Skin of body (tissue), 2 donors: ENCODE results near the gene NFATC2. TPM values are rescaled to one million over a fixed set of nuclear protein-coding genes. Genes with fewer than 3 reads are reported as not detected.
"Not testable (repeated sequence)": the region's sequence is repeated elsewhere in the genome, so short reads cannot be mapped to it uniquely, and the experiment has no call there.

Experiments
- DNase-seq: peaks from one replicate; lab custom pipeline; 2025; lab: John Stamatoyannopoulos, UW
- total RNA-seq: library from RNA; depleted of rRNA; stranded (reverse); fragments of >200 nt; gene quantifications from one replicate; pipeline ENCODE4 v1.2.3, GENCODE V29; 2014

NFATC2 gene
- total RNA-seq, 1 donor from 2014 or later: 6.0 TPM

DNA sequence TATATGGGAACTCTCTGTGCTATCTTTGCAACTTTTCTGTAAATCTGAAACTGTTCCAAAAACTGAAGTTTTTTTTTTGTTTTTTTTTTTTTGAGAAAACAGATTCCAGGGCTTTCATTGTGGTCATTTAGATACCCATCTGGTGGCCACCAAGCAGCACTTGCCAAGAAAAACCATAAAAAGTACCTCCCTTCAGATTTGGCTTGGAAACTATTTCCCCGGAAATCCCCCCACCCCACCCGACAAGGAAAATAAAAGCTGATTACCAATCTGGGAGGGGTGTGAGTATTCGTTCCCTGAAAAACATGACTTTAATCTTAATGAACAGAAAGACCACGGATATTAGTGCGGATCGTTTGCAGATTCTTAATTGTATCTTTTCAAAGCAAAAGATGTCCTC, 1.9 kb downstream of the NFATC2 start:
- DNase-seq: no peak

DNA sequence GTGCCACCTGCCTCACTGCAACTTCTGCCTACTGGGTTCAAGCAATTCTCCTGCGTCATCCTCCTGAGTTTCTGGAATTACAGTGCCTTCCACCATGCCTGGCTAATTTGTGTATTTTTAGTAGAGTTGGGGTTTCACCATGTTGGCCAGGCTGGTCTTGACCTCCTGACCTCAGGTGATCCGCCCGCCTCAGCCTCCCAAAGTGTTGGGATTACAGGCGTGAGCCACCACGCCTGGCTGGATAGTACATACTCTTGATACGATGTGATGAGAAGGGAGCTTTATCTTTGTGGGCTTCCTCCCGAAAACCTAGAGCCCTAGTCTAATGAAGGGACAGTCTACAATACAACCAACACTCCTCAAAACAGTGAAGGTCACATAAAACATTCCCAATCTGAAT, 2.4 kb downstream of the NFATC2 start:
- DNase-seq: not testable (repeated sequence)

DNA sequence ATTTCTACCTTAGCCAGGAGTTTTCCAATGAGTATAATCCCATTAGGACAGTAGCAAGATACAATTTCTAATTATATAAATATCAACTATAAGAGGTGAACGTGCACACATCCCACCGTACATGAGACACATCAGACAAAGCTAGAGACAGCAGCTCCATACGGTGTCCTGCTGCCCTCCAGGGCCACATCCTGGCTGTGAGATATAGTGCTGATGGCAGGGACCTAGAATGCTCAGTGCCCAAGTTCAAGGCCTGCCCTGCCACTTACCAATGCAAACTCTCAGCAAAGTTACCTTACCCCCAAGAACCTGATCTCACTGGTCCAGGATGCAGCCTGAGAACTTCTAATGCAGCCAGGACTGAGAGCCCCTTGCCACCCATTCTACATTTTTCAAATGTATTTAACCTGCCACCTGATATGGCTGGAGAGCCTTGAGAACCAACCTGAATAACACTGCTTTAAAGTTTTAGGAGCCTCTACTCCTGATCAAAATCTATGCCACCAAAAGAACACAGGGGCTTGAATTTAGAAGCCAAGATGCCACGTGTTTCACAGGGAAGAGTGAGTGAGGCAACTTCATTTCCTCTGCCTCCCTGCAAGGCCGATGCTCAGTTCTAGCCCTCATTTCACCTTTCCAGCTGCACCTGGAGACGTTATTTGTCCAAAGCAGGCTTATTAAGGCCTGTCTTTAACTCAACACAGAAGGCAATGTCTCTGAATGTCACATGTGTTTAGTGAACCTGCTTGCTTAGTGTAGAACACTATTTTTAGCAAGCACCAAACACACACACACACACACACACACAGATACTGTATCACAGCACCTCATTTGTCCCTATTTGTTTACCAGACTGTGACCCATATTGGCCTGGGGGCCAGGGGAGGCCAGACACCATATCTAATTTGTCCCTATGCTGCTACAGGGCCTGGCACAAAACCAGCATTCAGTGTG, 6.1 kb downstream of the NFATC2 start:
- no peak for DNase-seq

DNA sequence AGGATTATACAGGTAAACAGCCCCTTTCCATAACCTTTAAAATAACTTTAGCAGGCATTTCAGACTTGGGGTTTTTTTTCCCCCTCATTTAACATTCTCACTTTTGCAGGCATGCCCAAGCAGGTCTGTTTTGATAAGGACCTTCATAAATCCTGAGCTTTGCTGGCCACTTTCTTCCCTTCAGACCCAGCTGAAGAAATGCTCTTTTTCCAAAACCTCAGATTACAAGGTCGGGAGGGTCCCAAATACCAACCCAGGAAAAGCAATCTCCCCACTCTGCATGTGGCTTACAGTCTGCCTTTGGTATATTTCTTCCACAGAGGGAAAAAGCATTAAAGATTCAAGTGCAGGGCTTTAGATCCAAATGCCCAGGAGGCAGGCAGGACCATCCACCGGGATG, 6.8 kb downstream of the NFATC2 start:
- DNase-seq: no peak

DNA sequence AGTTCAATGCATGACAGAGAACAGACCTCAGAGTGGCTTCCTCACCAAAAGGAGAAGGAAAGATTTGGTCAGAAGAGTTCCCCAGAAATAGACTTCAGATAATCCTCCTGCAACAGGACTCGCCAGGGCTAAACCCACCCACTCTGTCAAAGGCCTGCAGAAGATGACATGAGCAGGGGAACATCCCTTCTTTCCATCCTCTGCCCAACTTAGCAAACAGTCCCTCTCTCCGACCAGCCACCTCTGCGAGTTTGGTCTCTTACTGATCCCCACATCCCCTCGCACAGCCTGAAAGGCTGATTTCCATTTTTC, 7.5 kb downstream of the NFATC2 start:
- DNase-seq: no peak

DNA sequence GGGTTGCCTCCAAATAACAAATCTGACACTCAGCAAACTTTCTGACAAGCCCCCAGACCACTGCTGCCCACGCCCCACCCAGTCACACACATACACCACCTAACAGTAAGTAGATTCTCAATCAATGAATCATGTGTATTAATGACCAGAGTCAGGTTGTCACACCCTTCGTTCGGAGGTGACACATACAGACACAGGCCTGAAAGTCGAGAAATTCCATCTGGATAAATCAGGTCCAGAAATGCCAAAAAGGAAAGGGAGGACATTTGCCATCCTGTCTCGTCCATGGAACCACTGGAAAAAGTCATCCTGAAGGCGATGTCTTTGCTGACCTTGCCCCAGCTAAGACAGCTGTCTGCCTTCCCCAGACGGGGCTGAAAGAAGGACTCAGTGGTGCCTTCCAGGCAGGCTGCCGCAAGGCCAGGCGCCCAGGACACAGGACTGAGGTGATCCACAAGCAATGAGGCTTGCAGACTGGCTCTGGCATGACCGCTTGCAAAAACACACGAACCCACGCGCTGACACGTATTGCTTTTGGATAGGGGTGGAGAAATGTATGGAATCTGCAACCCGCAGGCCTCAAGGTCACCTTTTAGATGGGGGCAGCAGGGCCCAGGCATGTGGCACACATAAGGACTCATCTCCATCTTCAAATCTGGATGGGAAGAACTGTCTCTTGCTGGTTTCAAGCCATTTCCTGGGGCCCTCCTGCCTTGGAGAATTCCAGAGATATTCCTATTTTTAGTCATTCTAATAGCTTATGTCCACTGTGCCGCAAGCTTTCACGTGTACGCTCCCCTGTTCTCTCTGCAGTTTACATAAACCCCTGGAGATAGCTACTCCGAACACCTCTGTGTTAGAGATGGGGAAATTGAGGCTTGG, 9.0 kb downstream of the NFATC2 start:
- DNase-seq: no peak

DNA sequence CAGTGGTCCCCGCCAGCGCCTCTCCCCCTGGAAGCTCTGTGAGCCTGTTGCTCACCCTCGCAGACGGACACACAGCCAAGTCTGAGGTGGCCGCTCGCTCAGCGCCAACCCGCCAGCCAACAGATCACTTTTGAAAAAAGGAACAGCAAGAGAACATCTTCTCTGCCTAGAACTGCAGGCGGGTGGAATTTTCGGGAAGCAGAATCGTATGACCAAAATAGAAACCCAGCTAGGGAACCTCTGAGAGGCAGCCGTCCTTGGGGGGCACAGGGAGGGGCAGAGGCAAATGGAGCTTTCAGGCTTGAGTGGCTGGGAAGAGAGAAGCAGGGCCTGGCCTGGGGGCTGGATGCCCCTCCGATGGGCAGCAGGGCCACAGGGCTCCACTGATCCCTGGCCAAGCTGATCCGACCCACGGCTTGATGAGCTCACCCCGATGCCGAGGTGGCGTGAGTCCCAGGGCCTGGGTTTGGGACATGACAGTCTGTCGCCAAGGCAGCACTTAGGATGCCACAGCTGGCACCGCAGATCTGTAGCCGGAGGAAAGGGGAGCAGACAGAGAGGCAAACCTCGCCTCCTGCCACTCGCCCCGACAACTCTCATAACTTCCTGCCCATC, 9.8 kb downstream of the NFATC2 start:
- no peak for DNase-seq

DNA sequence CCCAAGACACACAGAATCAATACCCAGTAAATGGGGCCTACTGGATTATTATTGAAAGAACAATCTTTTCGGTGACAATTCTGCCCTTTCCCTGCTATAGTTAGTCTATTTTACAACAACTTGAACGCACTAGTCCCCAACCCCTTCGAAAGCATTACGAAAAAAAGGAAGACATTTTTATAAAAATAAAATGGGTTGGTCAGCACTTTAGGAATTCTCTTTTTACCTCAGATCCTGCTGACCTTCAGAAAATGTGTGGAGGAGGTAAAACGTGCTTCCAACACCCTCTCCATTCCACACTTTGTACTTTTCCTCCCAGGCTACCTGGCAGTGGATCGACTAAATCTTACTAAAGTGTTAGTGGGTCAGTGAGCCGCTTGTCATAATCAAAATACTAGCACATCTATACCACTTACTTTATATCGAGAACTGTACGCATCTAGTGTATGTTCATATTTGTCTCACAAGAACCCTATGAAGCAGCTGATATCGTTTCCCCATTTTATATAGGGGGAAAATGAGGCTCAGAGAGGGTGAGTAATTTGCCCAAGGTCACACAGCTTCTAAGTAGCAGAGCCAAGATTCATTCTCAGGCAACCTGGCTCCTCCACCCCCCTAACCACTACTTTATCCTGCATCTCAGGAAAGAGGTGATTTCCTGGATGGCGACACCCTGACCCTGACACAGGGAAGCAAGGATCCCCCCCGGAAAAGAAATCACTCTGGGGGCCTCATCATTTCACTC, 10.6 kb downstream of the NFATC2 start:
- no peak for DNase-seq

DNA sequence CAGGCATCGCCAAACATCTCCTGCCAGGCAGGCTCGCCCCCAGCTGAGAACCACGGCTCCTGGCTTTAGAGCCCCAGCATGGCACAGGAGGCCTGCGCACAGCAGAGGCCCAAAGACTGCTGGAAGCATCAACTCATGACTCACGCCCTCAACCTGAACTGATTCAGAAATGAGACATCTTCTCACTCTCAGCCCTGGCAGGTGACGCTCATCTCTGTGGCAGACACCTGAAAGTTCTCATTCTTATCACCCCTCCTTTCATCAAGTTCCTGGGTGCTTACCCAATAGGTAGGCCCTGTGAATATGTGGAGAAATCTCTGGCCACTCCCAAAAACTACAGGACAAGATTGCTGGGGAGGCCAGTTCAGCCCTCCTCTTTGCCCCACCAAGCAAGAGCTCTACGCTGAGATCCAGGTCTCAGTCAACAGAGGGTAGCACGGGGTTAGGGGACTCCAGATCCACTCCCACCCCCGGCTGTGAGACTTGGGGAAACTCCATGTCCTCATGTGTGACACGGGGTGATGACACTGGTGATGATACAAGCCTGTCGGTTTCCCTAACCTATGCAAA, 11.3 kb downstream of the NFATC2 start:
- DNase-seq: no peak

DNA sequence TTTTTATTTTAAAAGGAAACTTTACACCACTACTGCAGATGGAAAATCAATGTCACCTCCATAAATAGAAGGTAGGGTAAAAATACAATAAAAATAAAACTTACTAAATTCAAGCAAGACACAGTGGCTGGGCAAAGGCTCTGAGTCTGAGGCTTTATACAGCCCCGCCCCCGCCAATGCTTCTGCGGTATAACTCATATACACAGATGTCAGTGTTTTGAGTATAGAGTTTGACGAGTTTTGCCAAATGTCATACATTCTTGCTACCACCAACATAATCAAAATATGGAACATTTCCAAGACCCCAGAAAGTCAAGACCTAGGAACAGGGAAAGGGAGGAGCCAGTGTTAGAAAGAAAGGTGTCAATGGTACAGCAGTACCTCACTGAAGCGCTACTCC, 12.8 kb downstream of the NFATC2 start:
- DNase-seq: no peak

DNA sequence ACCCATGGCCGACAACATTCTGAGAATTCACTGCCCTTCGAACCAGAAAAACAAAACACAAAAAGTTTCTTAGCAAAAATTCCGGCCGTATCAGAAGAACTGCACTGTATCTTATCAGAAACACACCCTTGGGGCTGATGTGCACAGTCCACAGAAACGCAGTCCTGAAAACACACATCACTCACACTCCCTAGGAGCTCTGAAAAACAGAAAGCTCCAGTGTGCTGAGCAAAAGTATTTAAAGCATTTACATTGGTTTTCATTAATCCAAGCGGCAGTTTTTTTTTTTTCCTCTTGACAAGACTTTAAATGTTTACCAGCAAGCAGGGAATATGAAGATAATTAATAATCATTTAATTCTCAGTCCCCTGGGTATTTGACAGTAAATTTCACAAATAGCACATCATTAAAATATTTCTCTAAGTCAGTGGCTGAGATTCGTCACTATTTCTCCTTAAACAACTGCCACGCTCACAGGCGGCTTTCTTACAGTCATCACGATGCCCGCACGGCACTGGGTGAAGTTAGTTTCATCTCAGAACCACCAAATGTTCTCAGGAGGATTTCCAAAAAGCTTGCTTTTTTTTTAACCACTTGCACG, 13.3 kb downstream of the NFATC2 start:
- DNase-seq: peak; percentile 94

DNA sequence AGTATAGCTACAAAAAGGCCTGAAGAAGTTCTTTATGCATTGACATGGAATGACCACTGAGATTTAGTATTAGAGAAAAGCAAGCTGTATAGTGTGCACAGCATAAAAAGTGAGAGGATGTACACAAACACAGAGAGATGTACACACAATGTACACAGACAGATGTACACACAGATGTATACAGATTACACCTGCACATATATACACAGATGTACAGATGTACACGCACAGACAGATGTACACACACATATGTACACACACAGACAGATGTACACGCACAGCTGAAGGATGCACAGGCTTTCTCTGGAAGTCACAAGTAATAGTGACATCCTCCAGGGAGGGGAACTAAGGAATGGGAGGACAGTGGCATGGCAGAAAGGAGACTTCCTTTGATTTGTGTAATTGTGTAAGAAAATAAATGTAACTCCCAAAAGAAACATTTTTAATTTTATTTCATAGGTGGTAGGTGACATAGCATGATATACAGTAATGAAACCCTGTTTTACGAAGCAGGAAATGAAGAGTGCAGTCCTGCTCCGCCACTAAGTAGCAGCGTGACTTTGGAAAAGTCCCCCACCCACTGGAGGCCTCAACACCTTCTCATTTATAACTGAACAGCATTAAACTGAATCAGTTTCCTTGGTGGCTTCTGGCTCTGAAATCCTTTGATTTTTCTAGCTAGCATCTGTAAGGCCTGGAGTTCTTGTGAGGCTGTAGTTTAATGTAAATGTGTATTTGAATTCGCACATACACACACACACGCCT, 14.1 kb downstream of the NFATC2 start:
- no peak for DNase-seq

DNA sequence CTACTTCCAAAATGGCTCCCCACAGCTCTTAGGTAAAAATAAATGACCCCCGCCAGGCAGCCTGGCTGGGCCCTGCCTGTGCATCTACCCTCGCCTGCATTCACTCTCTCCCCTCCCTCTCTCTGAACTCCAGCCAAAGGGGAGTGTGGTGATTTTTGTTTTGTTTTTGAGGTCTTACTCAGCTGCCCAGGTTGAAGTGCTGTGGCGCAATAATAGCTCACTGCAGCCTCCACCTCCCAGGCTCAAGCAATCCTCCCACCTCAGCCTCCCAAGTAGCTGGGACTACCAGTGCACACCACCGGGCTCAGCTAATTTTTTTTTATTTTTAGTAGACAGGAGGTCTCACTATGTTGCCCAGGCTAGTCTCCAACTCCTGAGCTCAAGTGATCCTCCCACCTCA, 15.8 kb downstream of the NFATC2 start:
- DNase-seq: no peak

DNA sequence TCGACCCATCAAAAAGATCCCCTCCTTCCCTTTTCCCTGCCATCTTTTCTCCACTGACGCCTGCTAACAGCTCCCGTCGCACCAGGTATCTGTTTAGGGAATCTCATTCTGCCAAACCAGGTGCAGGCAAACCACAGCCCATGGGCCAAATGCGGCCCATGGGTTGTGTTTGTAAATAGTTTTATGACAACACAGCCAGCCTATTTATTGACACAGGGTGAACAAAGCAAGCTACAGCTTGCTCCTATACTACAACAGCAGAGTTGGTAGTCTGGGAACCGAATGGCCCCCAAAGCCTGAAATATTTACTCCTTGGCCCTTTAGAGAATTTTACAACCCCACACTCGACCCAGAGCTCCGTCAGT, 16.4 kb downstream of the NFATC2 start:
- no peak for DNase-seq

DNA sequence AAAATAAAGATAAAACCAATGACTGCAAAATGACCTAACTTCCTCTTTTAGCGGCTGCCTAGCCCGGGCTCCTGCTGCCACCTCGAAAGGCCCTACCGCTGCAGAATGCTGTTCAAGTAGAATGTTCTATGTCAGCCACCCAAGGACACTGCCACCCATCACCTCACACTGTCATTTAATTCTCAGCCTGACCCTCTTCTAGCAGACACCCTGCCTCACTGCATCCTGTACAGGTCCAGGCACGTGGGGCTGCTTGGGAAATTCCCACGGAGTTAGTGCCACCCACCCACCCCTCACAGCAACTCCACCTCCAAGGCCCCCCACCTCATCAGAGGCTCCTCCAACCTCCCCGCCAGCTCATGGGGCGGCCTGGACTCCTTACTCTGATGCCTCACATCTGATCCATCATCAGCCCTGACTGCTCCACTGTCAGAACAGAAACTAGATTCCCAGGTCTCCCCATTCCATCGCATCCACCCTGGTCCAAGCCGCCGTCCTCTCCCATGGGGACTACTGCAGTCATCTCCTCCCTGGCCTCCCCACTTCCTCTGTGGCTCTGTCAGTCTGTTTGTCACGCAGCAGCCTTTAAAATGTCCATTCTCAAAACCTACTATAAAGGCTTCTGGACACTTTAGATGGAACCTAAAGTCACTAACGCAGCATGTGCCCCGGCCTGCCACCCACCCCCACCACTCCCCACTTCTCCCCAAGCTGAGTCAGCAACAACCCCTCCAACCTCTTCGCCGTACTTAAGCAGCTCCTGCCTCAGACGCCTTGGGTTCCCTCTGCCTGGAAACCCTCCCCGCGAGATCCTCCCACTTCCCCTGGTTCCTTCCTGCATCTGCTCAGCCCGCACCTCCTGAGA, 17.0 kb downstream of the NFATC2 start:
- no peak for DNase-seq

DNA sequence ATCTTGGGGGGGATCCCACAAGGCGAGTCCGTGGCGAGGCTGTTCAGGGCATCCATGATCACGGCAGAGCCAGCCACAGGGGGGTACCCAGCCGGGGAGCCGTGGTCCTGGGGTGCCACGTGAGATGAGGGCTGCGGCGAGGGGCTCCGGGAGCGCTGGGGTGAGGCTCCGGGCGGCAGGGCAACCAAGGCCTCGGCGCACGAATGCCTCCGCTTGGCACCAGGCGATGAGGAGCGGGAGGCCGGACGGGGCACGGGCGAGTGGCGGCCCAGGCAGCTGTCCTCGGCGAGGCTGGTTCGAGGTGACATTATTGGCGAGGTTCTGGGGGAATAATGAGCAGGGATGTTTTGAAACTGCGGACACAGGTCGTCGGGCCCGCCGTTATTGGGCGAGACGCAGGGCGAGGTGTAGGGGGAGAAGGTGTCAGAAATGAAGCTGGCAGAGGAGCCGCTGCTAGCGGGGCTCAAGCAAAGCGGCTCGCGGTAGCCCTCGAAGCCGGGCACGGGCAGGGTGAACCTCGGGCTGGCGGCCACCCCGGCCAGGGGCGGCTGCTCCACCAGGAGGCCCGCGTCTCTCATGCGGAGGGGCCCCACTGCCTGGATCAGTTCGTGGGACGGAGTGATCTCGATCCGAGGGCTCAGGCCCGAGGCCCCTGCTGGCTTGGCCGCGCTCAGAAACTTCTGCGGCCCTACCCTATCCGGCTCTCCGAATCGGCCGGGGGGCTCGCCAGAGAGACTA, 19.1 kb downstream of the NFATC2 start:
- no peak for DNase-seq

DNA sequence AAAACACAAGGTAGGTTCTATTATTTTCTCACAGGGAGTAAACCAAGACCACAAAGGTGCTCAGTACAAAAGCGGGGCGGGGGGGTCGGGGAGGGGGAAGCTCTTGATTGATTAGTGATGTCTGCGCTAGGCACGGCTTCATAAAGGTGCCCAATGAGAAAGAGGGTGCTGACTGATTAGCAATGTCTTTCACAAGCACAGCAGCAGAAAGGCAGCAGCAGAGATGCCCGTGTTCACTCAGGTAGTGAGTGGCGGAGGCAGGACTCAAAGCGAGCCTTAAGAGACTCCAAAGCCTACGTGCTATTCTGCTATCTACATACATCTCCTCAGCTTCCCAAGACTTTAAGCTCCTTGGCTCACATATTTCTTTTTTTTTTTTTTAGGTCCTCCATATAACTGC, 20.3 kb downstream of the NFATC2 start:
- DNase-seq: no peak

DNA sequence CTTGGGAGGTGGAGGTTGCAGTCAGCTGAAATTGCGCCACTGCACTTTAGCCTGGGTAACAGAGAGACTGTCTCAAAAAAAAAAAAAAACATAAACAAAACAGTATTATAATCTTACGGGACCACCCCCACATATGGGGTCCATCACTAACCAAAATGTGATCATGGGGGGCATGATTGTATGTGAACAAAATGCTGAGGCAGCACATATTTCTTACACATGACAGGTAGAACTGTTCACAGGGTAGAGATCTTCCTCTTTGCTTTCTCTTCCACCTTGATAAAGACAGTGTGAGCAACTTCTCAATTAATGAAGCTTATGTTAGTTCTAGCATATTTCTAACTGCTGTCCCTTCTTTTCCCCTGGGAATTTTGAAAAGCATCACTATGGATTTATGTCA, 24.7 kb downstream of the NFATC2 start:
- peak; percentile 45 for DNase-seq
